Body of pancreas (tissue), 4 donors: ENCODE data around the gene MERTK. TPM values are rescaled to one million over a fixed set of nuclear protein-coding genes. Genes with fewer than 3 reads are reported as not detected.
A peak's percentile ranks its signal among the peaks of the same experiment; 100 is the strongest.

Experiments used
- ATAC-seq: fragments of 150-250 bp; one replicate; pipeline ENCODE4 v1.9.1; 2016
- DNase-seq, 4 donors: peaks; one replicate each; pipeline ENCODE4 v3.0.0-alpha.2; 2019
- H3K27ac ChIP-seq, 4 donors: fragments of 200-600 bp; sonication (generic); 1 replicate in 3 of 4; 2 replicates in 1 of 4; pipeline versions ENCODE4 v1.5.1 to v1.6.1; 2016 to 2019; ENCODE audit warnings: mild to moderate bottlenecking in 1 of 4, mixed read lengths in 1 of 4, moderate library complexity in 1 of 4
- H3K27me3 ChIP-seq, 2 donors: fragments of 200-600 bp; sonication (generic); one replicate each; pipeline ENCODE4 v1.6.0; 2016; ENCODE audit warnings: mild to moderate bottlenecking in 1 of 2
- H3K36me3 ChIP-seq, 2 donors: fragments of 200-600 bp; sonication (generic); replicated peaks in 1 of 2; 2 replicates each; pipeline ENCODE4 v1.5.1; 2016; ENCODE audit warnings: low read depth in 2 of 2; ENCODE audit not compliant: insufficient read depth in 1 of 2
- H3K4me1 ChIP-seq: fragments of 200-600 bp; sonication (generic); one replicate; pipeline ENCODE4 v1.6.0; 2016
- H3K4me3 ChIP-seq, 2 donors: fragments of 200-600 bp; sonication (generic); 1 replicate in 1 of 2; 2 replicates in 1 of 2; pipeline ENCODE4 v1.5.1; 2016 to 2019
- H3K9me3 ChIP-seq, 3 donors: fragments of 200-600 bp; sonication (generic); 1 replicate in 2 of 3; 2 replicates in 1 of 3; pipeline ENCODE4 v1.5.1; 2016
- CTCF ChIP-seq, 7 experiments: fragments of 450-650 bp in 4 of 7; fragments of 200-600 bp in 3 of 7; sonication (generic) in 3 of 7; IDR thresholded peaks; one replicate each; pipeline ENCODE4 v1.5.1; 2016 to 2019; ENCODE audit warnings: antibody characterized with exemption in 7 of 7
- POLR2A ChIP-seq, 3 donors: fragments of 450-650 bp; IDR thresholded peaks; one replicate each; pipeline ENCODE4 v1.6.1; 2016; ENCODE audit warnings: antibody characterized with exemption in 3 of 3, mild to moderate bottlenecking in 2 of 3
- WGBS, 2 donors: methylation state at CpG; one replicate each; pipeline ENCODE4 v1.1.5; 2017; 5-methylcytosine and 5-hydroxymethylcytosine counted together
- intact Hi-C: fragments of 100-400 bp; cut with DNase I; formaldehyde crosslinking; loops from one replicate; pipeline ENCODE4 v1.15.1; 2023
- total RNA-seq, 2 donors: library from RNA; depleted of rRNA; stranded (reverse); fragments of >200 nt; gene quantifications; one replicate each; pipeline ENCODE4 v1.1.0, GENCODE V29; 2016

MERTK gene
- total RNA-seq, 2 donors from 2014 or later, result 7.9 to 9.6 TPM

- no peak for DNase-seq
- H3K27ac ChIP-seq, result peak overlapping the region; percentile 79 to 88 (median 82)
- H3K4me3 ChIP-seq, result no peak overlapping the region
- 53 to 57% methylated on average over 11 of the region's 11 CpGs for WGBS, 2 donors
- TF ChIP-seq CTCF (IDR thresholded peaks at IDR 0.05) (no peak), POLR2A (IDR thresholded peaks at IDR 0.05) (no peak)
- no peak for ATAC-seq
- H3K36me3 ChIP-seq, result no peaks in the 10 kb centered on the region
- H3K9me3 ChIP-seq, result no peaks in the 10 kb centered on the region
- peaks cover 34% of the 10 kb centered on the region for H3K4me1 ChIP-seq
- intact Hi-C loops, result loop anchor here (5.0 kb wide), 1 partner anchor 105 kb away; no protein-coding TSS in a partner anchor
- no peaks in the 10 kb centered on the region for H3K27me3 ChIP-seq
These were observed 48.8 kb downstream of the MERTK start for GRCh38 chr2:111947219-111947618.

GRCh38 chr2:111948832-111949231 lies 50.4 kb downstream of the MERTK start:
- intact Hi-C loops, result loop anchor here (5.0 kb wide), 1 partner anchor 103 kb away; no protein-coding TSS in a partner anchor

GRCh38 chr2:111950236-111950635 lies 51.8 kb downstream of the MERTK start:
- 84 to 92% methylated on average over 1 of the region's 1 CpG for WGBS, 2 donors
- no peak overlapping the region for H3K27ac ChIP-seq
- no peak for TF ChIP-seq CTCF (IDR thresholded peaks at IDR 0.05)
- no peak for TF ChIP-seq POLR2A (IDR thresholded peaks at IDR 0.05)
- H3K4me1 ChIP-seq, result peaks cover 26% of the 10 kb centered on the region
- no peaks in the 10 kb centered on the region for H3K36me3 ChIP-seq
- H3K4me3 ChIP-seq, result no peak overlapping the region
- DNase-seq (no peak), ATAC-seq (no peak)
- H3K27me3 ChIP-seq, result no peaks in the 10 kb centered on the region
- no peaks in the 10 kb centered on the region for H3K9me3 ChIP-seq
- intact Hi-C loops, result no loop called here

More at GRCh38 chr2:111948832-111949231, 50.4 kb downstream of the MERTK start:
- Histone ChIP-seq H3K36me3 (no peaks in the 10 kb centered on the region), H3K27ac (no peak overlapping the region), H3K4me3 (no peak overlapping the region), H3K9me3 (no peaks in the 10 kb centered on the region), H3K4me1 (peaks cover 34% of the 10 kb centered on the region), H3K27me3 (no peaks in the 10 kb centered on the region)
- no peak for TF ChIP-seq POLR2A (IDR thresholded peaks at IDR 0.05)
- no peak for TF ChIP-seq CTCF (IDR thresholded peaks at IDR 0.05)
- WGBS, 2 donors, result 84 to 89% methylated on average over 4 of the region's 4 CpGs
- no peak for ATAC-seq
- no peak for DNase-seq

GRCh38 chr2:111951486-111951885 lies 53.1 kb downstream of the MERTK start:
- peaks cover 14% of the 10 kb centered on the region for H3K4me1 ChIP-seq
- H3K27me3 ChIP-seq, result no peaks in the 10 kb centered on the region
- WGBS, 2 donors, result 86 to 90% methylated on average over 2 of the region's 2 CpGs
- TF ChIP-seq POLR2A (IDR thresholded peaks at IDR 0.05) (no peak), CTCF (IDR thresholded peaks at IDR 0.05) (no peak)
- intact Hi-C loops, result no loop called here
- H3K36me3 ChIP-seq, result no peaks in the 10 kb centered on the region
- no peaks in the 10 kb centered on the region for H3K9me3 ChIP-seq
- H3K4me3 ChIP-seq, result no peak overlapping the region
- DNase-seq, result no peak
- no peak for ATAC-seq
- no peak overlapping the region for H3K27ac ChIP-seq

GRCh38 chr2:111952871-111953452 lies 54.6 kb downstream of the MERTK start:
- TF ChIP-seq CTCF (IDR thresholded peaks at IDR 0.05) (no peak), POLR2A (IDR thresholded peaks at IDR 0.05) (no peak)
- WGBS, 2 donors, result 95% methylated on average over 6 of the region's 6 CpGs
- no peak for DNase-seq
- Histone ChIP-seq H3K4me3 (no peak overlapping the region), H3K27ac (no peak overlapping the region), H3K36me3 (no peaks in the 10 kb centered on the region), H3K9me3 (no peaks in the 10 kb centered on the region), H3K27me3 (no peaks in the 10 kb centered on the region), H3K4me1 (peaks cover 5% of the 10 kb centered on the region)
- intact Hi-C loops, result no loop called here
- no peak for ATAC-seq
